Vagina (tissue), 2 donors: ENCODE measurements around the gene SNRPD1. TPM values are rescaled to one million over a fixed set of nuclear protein-coding genes. Genes with fewer than 3 reads are reported as not detected.

Source experiments
- DNase-seq, 2 donors: peaks; one replicate each; pipeline ENCODE4 v3.0.0-alpha.2; 2017; ENCODE audit errors: extremely low spot score in 2 of 2
- H3K27ac ChIP-seq: fragments of 200-600 bp; sonication (generic); one replicate; pipeline ENCODE4 v1.5.1; 2019
- H3K27me3 ChIP-seq: fragments of 200-600 bp; sonication (generic); one replicate; pipeline ENCODE4 v1.5.1; 2019
- H3K36me3 ChIP-seq, 2 donors: fragments of 200-600 bp; sonication (generic); one replicate each; pipeline ENCODE4 v1.5.1; 2017 to 2019
- H3K4me1 ChIP-seq: fragments of 200-600 bp; sonication (generic); one replicate; pipeline ENCODE4 v1.5.1; 2019
- H3K4me3 ChIP-seq, 2 donors: fragments of 200-600 bp; sonication (generic); 1 replicate in 1 of 2; 2 replicates in 1 of 2; pipeline ENCODE4 v1.5.1; 2016 to 2019
- H3K9me3 ChIP-seq: fragments of 200-600 bp; sonication (generic); one replicate; pipeline ENCODE4 v1.5.1; 2019
- CTCF ChIP-seq, 3 experiments: fragments of 450-650 bp in 2 of 3; fragments of 200-600 bp in 1 of 3; sonication (generic) in 1 of 3; IDR thresholded peaks; one replicate each; pipeline ENCODE4 v1.5.1; 2017 to 2019; ENCODE audit warnings: antibody characterized with exemption in 3 of 3, mild to moderate bottlenecking in 2 of 3, moderate library complexity in 2 of 3
- POLR2A ChIP-seq, 2 donors: fragments of 450-650 bp; IDR thresholded peaks; one replicate each; pipeline ENCODE4 v1.6.1; 2017; ENCODE audit warnings: antibody characterized with exemption in 2 of 2, mild to moderate bottlenecking in 2 of 2, moderate library complexity in 2 of 2
- POLR2AphosphoS5 ChIP-seq, 2 donors: sonication (generic); formaldehyde crosslinking; IDR thresholded peaks; one replicate each; pipeline ENCODE4 v1.9.0; 2017; ENCODE audit warnings: antibody characterized with exemption in 2 of 2, mild to moderate bottlenecking in 2 of 2, low read depth in 1 of 2; ENCODE audit not compliant: insufficient read depth in 1 of 2
- intact Hi-C: fragments of 100-400 bp; cut with DNase I; formaldehyde crosslinking; loops from one replicate; pipeline ENCODE4 v1.15.1; 2023
- total RNA-seq: library from RNA; depleted of rRNA; stranded (reverse); fragments of >200 nt; gene quantifications from one replicate; pipeline ENCODE4 v1.2.3, GENCODE V29; 2016

SNRPD1 gene
- total RNA-seq, 1 donor from 2014 or later: 4.4 TPM

- Histone ChIP-seq H3K27me3 (no peaks in the 10 kb centered on the region), H3K9me3 (no peaks in the 10 kb centered on the region), H3K4me1 (no peaks in the 10 kb centered on the region), H3K27ac (no peak overlapping the region), H3K36me3 (no peaks in the 10 kb centered on the region), H3K4me3 (no peak overlapping the region)
- DNase-seq: no peak
- intact Hi-C loops: no loop called here
- TF ChIP-seq POLR2AphosphoS5 (IDR thresholded peaks at IDR 0.05; ENCODE audit: insufficient read depth in 1 of 2, low read depth in 1 of 2): no peak
- no peak for TF ChIP-seq POLR2A (IDR thresholded peaks at IDR 0.05)
- TF ChIP-seq CTCF (IDR thresholded peaks at IDR 0.05): no peak
Measured at GRCh38 chr18:21650311-21650710, 38.2 kb downstream of the SNRPD1 start.

- intact Hi-C loops: no loop called here
- H3K36me3 ChIP-seq: peaks cover 0 to 9% of the 10 kb centered on the region in 2 donors
- no peak overlapping the region for H3K4me3 ChIP-seq
- no peak for DNase-seq
- H3K27me3 ChIP-seq: no peaks in the 10 kb centered on the region
- no peak overlapping the region for H3K27ac ChIP-seq
- H3K4me1 ChIP-seq: no peaks in the 10 kb centered on the region
- TF ChIP-seq CTCF (IDR thresholded peaks at IDR 0.05) (no peak), POLR2A (IDR thresholded peaks at IDR 0.05) (no peak), POLR2AphosphoS5 (IDR thresholded peaks at IDR 0.05; ENCODE audit: insufficient read depth in 1 of 2, low read depth in 1 of 2) (no peak)
- no peaks in the 10 kb centered on the region for H3K9me3 ChIP-seq
Measured at GRCh38 chr18:21652073-21652472, 40.0 kb downstream of the SNRPD1 start.

- no peaks in the 10 kb centered on the region for H3K9me3 ChIP-seq
- H3K27me3 ChIP-seq: no peaks in the 10 kb centered on the region
- no peak for TF ChIP-seq POLR2A (IDR thresholded peaks at IDR 0.05)
- TF ChIP-seq POLR2AphosphoS5 (IDR thresholded peaks at IDR 0.05; ENCODE audit: insufficient read depth in 1 of 2, low read depth in 1 of 2): no peak
- TF ChIP-seq CTCF (IDR thresholded peaks at IDR 0.05): no peak
- no peak overlapping the region for H3K4me3 ChIP-seq
- DNase-seq: no peak
- no peaks in the 10 kb centered on the region for H3K4me1 ChIP-seq
- H3K36me3 ChIP-seq: peaks cover 0 to 9% of the 10 kb centered on the region in 2 donors
- intact Hi-C loops: no loop called here
- H3K27ac ChIP-seq: no peak overlapping the region
Measured at GRCh38 chr18:21653361-21653760, 41.2 kb downstream of the SNRPD1 start.

- TF ChIP-seq POLR2AphosphoS5 (IDR thresholded peaks at IDR 0.05; ENCODE audit: insufficient read depth in 1 of 2, low read depth in 1 of 2) (no peak), POLR2A (IDR thresholded peaks at IDR 0.05) (no peak), CTCF (IDR thresholded peaks at IDR 0.05) (no peak)
- no peak for DNase-seq
- Histone ChIP-seq H3K27me3 (no peaks in the 10 kb centered on the region), H3K4me3 (no peak overlapping the region), H3K4me1 (no peaks in the 10 kb centered on the region), H3K27ac (no peak overlapping the region), H3K36me3 (peaks cover 0 to 9% of the 10 kb centered on the region in 2 donors), H3K9me3 (no peaks in the 10 kb centered on the region)
- intact Hi-C loops: no loop called here
Measured at GRCh38 chr18:21656402-21656801, 44.3 kb downstream of the SNRPD1 start.

GRCh38 chr18:21660078-21660477 lies 48.0 kb downstream of the SNRPD1 start:
- Histone ChIP-seq H3K4me3 (no peak overlapping the region), H3K27me3 (no peaks in the 10 kb centered on the region), H3K4me1 (no peaks in the 10 kb centered on the region), H3K36me3 (peaks cover 0 to 9% of the 10 kb centered on the region in 2 donors), H3K27ac (no peak overlapping the region), H3K9me3 (no peaks in the 10 kb centered on the region)
- DNase-seq: no peak
- TF ChIP-seq CTCF (IDR thresholded peaks at IDR 0.05) (no peak), POLR2A (IDR thresholded peaks at IDR 0.05) (no peak)
- intact Hi-C loops: no loop called here
